Stimulated activated naive CD8-positive, alpha-beta T cell treated with anti-CD3 and anti-CD28 coated beads, Interleukin-15, Interleukin-2, amounts not matched to agents 100 ng/mL and 50 ng/mL, for 24 hours (primary cell): ENCODE measurements around the gene CELF2.
"Not testable (repeated sequence)": the region's sequence is repeated elsewhere in the genome, so short reads cannot be mapped to it uniquely, and the experiment has no call there.

ENCODE experiments used
- H3K27ac Mint-ChIP-seq: one replicate; pipeline ENCODE4 v1.8.0; 2021; ENCODE audit warnings: mild to moderate bottlenecking, mixed read lengths
- H3K27me3 Mint-ChIP-seq: one replicate; pipeline ENCODE4 v1.8.0; 2021; ENCODE audit warnings: mixed read lengths
- H3K36me3 Mint-ChIP-seq: one replicate; pipeline ENCODE4 v1.8.0; 2021; ENCODE audit warnings: low read depth, mixed read lengths
- H3K4me1 Mint-ChIP-seq: one replicate; pipeline ENCODE4 v1.8.0; 2021; ENCODE audit warnings: low read depth, mixed read lengths
- H3K4me3 Mint-ChIP-seq: one replicate; pipeline ENCODE4 v1.8.0; 2021; ENCODE audit warnings: mild to moderate bottlenecking, mixed read lengths
- H3K9me3 Mint-ChIP-seq: one replicate; pipeline ENCODE4 v1.8.0; 2021; ENCODE audit warnings: mixed read lengths

Gene CELF2

DNA sequence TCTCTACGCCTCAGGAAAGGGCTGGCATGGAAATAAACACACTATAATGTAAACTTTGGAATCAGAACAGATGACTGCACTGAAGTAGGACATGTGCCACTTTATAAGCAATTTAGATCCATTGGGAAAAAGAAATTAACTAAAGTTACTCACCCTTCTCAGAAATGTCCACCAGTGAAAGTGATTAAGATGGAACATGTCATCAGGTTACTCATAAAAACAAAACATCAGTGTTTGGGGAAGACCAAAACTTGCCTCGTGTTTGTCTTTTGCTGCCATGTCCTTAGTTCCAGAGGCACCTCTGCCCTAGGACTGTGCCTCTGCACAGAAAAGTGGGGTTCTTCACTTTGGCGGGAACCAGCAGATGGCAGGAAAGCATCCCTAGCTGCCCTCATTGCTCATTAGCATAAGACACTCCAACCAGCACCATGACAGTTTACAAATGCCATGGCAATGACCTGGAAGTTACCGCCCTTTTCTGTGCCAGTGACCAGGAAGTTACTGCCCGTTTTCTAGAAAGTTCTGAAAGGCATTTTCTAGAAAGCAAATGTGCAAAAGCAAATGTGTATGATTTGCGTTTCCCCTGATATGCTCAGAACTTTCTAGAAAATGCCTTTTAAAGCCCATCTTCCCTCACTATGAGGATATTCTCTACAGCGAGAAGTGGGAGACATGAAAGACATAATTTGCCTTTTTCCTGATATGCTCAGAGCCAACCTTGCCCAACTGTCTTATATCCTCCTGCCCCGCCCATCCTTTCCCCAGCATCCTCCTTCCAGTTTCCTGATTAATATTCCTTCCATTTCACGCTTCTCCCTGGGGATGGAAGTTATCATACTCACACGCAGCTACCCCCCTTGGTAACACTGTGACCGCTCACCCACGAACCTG lies 335.6 kb downstream of the CELF2 start:
- no peaks in the 10 kb centered on the region for H3K36me3 Mint-ChIP-seq
- no peaks in the 10 kb centered on the region for H3K27me3 Mint-ChIP-seq
- no peak overlapping the region for H3K27ac Mint-ChIP-seq
- no peak overlapping the region for H3K4me3 Mint-ChIP-seq
- H3K9me3 Mint-ChIP-seq, result no peaks in the 10 kb centered on the region
- H3K4me1 Mint-ChIP-seq, result no peaks in the 10 kb centered on the region

DNA sequence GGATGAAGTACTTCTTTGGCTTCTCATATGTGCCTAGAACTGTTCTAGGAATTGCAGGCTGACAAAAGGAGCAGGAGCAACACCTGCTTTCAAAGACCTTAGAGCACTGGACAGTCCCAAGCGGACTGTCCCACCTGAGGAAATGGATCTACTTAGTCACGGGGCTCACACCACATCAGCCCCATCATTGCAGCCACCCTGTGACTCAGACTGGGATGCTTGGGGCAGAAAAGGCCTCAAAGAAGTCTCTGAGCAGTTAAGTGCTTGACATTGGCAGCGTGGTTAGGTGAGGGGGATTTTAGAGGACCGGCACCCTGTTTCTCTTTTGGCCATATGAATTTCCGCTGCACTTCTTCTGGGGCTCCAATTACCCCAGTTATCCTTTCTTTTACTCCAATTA lies 337.2 kb downstream of the CELF2 start:
- Mint-ChIP-seq H3K9me3 (no peaks in the 10 kb centered on the region), H3K4me1 (no peaks in the 10 kb centered on the region), H3K27me3 (no peaks in the 10 kb centered on the region), H3K4me3 (no peak overlapping the region), H3K36me3 (no peaks in the 10 kb centered on the region), H3K27ac (no peak overlapping the region)

DNA sequence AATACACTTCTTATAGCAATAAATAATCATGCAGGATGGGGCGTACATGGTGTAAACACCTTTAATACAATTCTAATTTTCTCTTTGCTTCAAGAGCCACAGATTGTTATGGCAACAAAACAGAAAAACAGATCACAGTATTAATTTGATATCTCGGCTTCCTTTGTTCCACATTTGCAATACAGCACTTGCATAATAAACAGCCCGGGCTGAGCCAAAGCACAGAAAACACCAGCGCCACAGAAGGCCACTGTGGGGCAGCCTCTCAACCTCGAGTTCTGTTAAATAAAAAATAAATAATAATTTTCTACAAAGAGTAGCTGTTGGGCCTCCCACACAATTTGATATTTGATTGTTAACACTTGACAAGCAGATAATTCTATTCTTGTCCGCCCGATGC lies 337.9 kb downstream of the CELF2 start:
- Mint-ChIP-seq H3K36me3 (no peaks in the 10 kb centered on the region), H3K4me3 (no peak overlapping the region), H3K4me1 (no peaks in the 10 kb centered on the region), H3K27ac (no peak overlapping the region), H3K27me3 (no peaks in the 10 kb centered on the region), H3K9me3 (no peaks in the 10 kb centered on the region)

DNA sequence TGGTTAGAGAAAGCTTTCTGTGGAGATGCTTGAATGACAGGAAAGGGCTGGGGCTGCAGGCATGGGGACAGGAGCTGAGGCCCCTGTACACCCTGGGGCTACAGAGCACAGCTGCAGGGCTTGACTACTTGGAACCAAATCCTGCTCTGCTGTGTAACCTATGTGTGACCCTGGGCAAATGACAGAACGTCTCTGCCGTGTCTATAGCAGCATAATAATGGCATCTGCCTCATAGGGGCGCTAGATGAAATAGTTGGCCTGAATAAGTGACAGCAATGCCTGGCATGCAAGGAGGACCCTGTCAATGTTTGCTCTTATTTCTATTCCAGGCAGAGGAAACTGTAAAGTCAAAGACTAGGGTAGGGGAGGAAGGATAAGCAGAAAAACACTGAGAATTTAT lies 339.8 kb downstream of the CELF2 start:
- Mint-ChIP-seq H3K4me3 (no peak overlapping the region), H3K27me3 (no peaks in the 10 kb centered on the region), H3K36me3 (no peaks in the 10 kb centered on the region), H3K9me3 (no peaks in the 10 kb centered on the region), H3K27ac (no peak overlapping the region), H3K4me1 (no peaks in the 10 kb centered on the region)

DNA sequence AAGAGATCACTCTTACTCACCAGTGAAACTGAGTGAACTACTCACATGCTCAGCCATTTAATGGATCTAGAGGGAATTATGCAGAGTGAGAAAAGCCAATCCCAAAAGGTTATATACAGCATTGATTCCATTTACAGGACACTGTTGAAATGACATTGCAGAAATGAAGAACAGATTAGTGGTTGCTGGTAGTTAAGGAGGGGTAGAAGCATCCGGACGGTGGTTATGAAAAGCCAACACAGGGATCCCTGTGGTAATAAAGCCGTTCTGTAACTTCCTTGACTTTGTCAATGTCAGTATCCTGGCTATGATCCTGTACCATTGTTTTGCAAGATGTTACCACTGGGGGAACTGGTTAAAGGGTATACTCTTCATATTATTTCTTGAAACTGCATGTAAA lies 340.3 kb downstream of the CELF2 start:
- H3K27me3 Mint-ChIP-seq, result no peaks in the 10 kb centered on the region
- H3K27ac Mint-ChIP-seq, result no peak overlapping the region
- H3K36me3 Mint-ChIP-seq, result no peaks in the 10 kb centered on the region
- H3K9me3 Mint-ChIP-seq, result no peaks in the 10 kb centered on the region
- H3K4me1 Mint-ChIP-seq, result no peaks in the 10 kb centered on the region
- H3K4me3 Mint-ChIP-seq, result no peak overlapping the region

DNA sequence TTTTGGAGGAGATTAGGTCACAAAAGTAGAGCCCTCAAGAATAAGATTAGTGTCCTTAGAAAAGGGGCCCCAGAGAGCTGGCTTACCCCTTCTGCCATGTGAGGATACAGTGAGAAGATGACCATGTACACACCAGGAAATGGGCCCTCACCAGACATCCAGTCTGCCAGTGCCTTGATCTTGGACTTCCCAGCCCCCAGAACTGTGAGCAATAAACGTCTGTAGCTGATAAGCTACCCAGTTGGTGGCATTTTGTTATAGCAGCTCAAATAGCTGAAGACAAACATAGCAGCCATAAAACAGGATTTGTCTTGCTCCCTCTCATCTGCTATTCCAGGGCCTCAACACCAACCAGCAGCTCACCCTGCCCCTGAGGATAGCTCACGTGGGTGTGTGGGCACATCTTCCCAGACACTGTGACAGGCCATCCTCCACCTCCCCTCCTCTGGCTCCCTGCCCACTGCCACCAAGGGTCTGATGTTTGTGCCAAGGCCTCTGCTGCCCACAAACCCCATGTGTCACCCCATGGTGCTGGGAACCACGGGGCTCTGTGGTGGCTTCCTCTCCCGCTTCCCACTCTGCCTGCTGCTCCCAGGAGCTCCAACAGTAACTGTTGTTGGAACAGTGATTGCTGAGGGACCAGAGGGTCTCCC lies 341.4 kb downstream of the CELF2 start:
- no peaks in the 10 kb centered on the region for H3K9me3 Mint-ChIP-seq
- H3K27me3 Mint-ChIP-seq, result no peaks in the 10 kb centered on the region
- H3K4me1 Mint-ChIP-seq, result no peaks in the 10 kb centered on the region
- H3K4me3 Mint-ChIP-seq, result no peak overlapping the region
- H3K27ac Mint-ChIP-seq, result no peak overlapping the region
- no peaks in the 10 kb centered on the region for H3K36me3 Mint-ChIP-seq

DNA sequence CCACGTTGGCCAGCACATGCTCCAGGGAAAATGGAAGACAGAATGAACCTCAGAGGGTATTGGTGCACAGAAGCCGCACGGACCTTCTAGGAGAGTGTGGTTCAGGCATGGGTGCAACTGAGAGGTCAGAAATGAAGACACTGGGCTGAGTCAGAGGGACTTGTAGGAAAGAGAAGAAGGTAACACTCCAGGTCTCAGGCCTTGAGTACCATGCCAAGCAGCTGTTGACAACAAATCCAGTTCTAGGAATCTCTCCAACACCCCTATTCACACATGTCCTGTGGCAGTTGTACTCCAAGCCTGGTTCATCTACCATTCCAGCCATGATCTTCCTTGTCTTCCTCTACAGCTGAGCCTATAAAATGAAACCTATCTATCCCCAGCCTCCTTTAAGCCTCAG lies 342.2 kb downstream of the CELF2 start:
- no peak overlapping the region for H3K4me3 Mint-ChIP-seq
- H3K27me3 Mint-ChIP-seq, result no peaks in the 10 kb centered on the region
- no peak overlapping the region for H3K27ac Mint-ChIP-seq
- no peaks in the 10 kb centered on the region for H3K4me1 Mint-ChIP-seq
- H3K36me3 Mint-ChIP-seq, result no peaks in the 10 kb centered on the region
- no peaks in the 10 kb centered on the region for H3K9me3 Mint-ChIP-seq

DNA sequence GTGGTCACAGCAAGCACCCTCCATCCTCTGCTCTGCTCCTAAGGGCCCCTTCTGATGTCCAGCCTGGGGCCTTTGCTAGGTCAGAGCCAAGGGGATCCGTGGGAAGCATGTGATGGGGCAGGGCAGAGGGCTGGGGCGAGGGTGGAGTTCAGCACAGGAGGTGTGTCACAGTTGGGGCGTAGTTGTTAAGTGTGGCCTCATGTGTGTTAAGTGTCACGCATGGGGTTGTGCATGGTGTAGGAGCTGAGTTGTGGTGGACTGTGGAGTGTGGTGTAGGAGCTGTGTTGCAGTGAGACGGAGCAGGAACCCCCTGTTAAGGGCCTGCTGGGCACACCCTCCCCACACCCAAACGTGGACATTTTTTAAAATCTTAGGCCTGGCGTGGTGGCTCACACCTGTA lies 345.8 kb downstream of the CELF2 start:
- no peaks in the 10 kb centered on the region for H3K9me3 Mint-ChIP-seq
- no peak overlapping the region for H3K4me3 Mint-ChIP-seq
- no peak overlapping the region for H3K27ac Mint-ChIP-seq
- no peaks in the 10 kb centered on the region for H3K27me3 Mint-ChIP-seq
- no peaks in the 10 kb centered on the region for H3K36me3 Mint-ChIP-seq
- H3K4me1 Mint-ChIP-seq, result peaks cover 3% of the 10 kb centered on the region

DNA sequence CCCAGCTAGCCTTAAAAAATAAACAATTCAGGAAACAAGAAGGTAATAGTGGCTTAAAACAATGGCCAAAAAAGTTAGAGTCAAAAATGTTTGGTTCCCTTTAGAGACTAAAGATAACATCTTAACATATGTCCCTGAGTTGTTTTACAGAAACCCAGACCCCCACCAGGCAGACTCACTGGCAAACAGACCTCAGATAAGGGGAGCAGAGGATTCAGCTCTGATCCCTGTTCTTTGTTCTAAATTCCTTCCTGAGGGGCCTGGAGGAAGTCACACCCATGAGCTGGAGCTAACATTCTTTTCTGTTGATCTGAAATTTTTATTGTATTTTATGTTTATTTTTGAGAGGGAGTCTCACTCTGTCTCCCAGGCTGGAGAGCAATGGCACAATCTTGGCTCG lies 346.6 kb downstream of the CELF2 start:
- H3K27ac Mint-ChIP-seq, result no peak overlapping the region
- H3K9me3 Mint-ChIP-seq, result no peaks in the 10 kb centered on the region
- no peak overlapping the region for H3K4me3 Mint-ChIP-seq
- no peaks in the 10 kb centered on the region for H3K36me3 Mint-ChIP-seq
- peaks cover 3% of the 10 kb centered on the region for H3K4me1 Mint-ChIP-seq
- no peaks in the 10 kb centered on the region for H3K27me3 Mint-ChIP-seq

DNA sequence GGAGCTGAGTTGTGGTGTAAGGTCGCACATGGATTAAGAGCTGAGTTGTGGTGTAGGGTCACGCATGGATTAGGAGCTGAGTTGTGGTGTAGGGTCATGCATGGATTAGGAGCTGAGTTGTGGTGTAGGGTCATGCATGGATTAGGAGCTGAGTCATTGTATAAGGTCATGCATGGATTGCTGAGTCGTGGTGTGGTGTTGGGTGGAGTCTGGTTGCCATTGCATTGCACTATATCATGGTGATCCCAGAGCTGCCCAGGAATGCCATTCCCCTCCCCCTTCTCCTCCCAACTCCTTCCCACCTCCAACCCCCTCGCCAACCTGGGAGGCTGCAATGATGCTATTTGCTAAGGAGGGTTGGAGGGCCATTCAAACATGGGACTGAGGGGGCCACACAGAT lies 349.2 kb downstream of the CELF2 start:
- not testable (repeated sequence) for H3K27ac Mint-ChIP-seq, H3K9me3 Mint-ChIP-seq, H3K27me3 Mint-ChIP-seq, H3K4me1 Mint-ChIP-seq, H3K4me3 Mint-ChIP-seq, H3K36me3 Mint-ChIP-seq

DNA sequence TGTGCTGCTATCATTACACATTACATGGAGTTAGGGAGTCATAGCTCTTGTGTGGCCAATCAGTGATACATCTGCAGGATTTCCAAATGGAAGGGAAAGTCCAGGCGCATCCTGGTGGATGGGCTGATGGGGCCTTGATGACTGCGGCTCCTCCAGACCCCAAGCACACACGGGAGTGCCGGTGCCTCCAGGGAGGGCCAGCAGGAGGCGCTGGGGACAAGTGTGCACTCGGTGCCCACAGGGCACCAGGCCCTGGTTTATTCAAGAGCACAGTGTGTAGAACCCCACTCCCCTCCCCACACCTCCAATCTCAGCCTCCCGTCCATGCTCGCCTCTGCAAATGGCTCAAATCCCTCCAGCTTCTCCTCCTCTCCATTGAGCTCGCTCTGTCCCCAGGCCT lies 349.8 kb downstream of the CELF2 start:
- Mint-ChIP-seq H3K27ac (no peak overlapping the region), H3K4me3 (no peak overlapping the region), H3K9me3 (peaks cover 3% of the 10 kb centered on the region), H3K4me1 (peaks cover 3% of the 10 kb centered on the region), H3K36me3 (no peaks in the 10 kb centered on the region), H3K27me3 (no peaks in the 10 kb centered on the region)

DNA sequence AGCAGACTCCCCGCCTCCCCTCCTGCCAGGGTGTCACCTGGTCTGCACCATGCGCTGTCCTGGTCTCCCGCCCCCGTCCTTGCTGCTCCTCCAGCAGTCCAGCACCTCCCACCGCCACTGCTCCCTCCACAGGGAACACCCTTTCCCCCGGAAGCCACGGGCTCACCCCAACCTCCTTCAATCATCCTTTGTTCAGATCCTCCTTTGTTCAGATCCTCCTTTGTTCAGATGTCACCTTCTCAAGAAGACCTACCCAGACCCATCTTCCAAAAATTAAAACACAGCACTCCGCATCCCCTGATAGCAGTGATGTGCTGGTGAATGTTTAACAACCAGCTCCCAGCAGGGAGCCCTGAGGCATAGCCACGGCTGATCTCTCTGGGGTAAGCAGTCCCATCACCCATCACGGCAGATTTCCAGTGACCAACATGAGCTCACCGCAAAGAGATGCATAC lies 356.1 kb downstream of the CELF2 start:
- no peaks in the 10 kb centered on the region for H3K36me3 Mint-ChIP-seq
- peaks cover 3% of the 10 kb centered on the region for H3K9me3 Mint-ChIP-seq
- H3K4me1 Mint-ChIP-seq, result no peaks in the 10 kb centered on the region
- no peak overlapping the region for H3K27ac Mint-ChIP-seq
- H3K4me3 Mint-ChIP-seq, result no peak overlapping the region
- no peaks in the 10 kb centered on the region for H3K27me3 Mint-ChIP-seq

DNA sequence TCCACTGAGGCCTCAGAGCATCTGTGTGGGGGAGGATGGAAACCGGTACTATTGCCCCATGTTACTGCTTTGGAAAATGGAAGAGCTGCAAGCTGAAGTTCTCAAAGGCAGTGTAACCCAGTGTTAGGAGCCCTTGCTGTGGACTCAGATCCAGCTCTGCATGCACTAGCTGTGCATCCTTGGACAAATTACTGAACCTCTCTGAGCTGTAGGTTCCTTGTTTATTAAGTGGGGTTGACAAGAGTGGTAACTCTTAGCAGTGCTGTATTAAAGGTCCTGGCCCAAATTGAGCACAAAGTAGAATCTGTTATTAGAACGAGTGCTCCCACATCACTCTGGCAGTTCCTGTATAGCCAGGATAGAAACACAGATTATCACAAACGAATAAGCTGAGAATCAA lies 359.6 kb downstream of the CELF2 start:
- Mint-ChIP-seq H3K36me3 (no peaks in the 10 kb centered on the region), H3K27me3 (no peaks in the 10 kb centered on the region), H3K27ac (no peak overlapping the region), H3K4me1 (no peaks in the 10 kb centered on the region), H3K9me3 (no peaks in the 10 kb centered on the region), H3K4me3 (no peak overlapping the region)

DNA sequence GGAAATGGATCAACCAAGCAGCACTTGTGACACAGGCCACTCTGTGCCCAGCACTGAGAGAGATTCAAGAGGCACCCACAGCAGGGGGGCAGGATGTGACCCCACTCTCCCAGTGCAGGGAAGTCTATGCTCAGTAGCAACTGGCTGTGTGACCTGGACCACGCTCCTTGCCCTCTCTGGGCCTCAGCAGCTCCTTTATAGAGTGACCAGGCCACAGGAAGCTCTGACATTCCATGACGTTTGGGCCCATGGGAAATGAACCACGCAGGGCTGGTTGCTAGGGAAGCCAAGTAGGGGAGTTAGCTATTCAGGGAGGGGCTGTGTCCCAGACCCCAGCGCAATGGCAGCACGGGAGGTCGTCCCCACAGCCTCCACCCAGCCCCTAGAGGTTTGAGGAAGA lies 361.2 kb downstream of the CELF2 start:
- no peaks in the 10 kb centered on the region for H3K27me3 Mint-ChIP-seq
- peaks cover 5% of the 10 kb centered on the region for H3K4me1 Mint-ChIP-seq
- no peak overlapping the region for H3K27ac Mint-ChIP-seq
- H3K9me3 Mint-ChIP-seq, result no peaks in the 10 kb centered on the region
- H3K4me3 Mint-ChIP-seq, result no peak overlapping the region
- H3K36me3 Mint-ChIP-seq, result no peaks in the 10 kb centered on the region

DNA sequence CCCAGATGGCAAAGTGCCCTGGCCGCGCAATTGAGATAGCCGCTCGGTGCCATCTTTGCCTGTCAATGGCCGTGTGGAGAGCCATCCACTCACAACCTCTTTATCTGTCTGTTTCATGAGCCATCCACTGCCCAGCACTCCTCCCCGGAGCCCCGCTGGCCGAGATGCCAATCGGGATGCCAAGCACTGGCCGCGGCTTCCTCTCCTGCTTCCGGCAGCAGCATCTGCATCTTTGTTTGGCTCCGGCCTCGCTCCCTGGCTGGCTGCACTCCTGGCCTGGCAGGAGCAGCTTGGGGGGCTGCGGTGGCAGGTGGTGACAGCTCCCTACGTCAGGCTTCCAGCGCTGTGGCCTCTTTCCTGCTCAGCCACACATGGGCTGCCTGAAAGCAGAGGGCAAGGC lies 362.1 kb downstream of the CELF2 start:
- H3K9me3 Mint-ChIP-seq, result no peaks in the 10 kb centered on the region
- no peak overlapping the region for H3K4me3 Mint-ChIP-seq
- H3K27ac Mint-ChIP-seq, result no peak overlapping the region
- no peaks in the 10 kb centered on the region for H3K27me3 Mint-ChIP-seq
- peaks cover 5% of the 10 kb centered on the region for H3K4me1 Mint-ChIP-seq
- H3K36me3 Mint-ChIP-seq, result no peaks in the 10 kb centered on the region

DNA sequence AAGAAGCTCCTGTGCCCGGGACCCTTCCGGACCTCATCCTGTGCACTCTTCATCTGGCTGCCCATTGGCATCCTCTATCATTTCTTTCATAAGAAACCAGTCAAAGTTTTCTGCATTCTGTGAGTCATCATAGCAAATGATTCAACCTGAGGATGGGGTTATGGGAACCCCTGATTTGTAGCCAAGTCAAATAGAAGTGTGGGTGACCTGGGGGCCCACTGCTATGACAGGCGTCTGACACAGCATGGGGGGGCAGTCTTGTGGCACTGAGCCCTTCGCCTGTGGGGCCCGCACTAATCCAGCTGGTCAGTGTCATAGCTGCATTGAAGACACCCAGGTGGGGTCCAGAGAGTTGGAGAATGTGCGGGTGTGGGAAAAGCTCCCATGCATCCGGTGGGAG lies 363.4 kb downstream of the CELF2 start:
- Mint-ChIP-seq H3K9me3 (no peaks in the 10 kb centered on the region), H3K4me1 (peaks cover 5% of the 10 kb centered on the region), H3K36me3 (no peaks in the 10 kb centered on the region), H3K27me3 (no peaks in the 10 kb centered on the region), H3K4me3 (no peak overlapping the region), H3K27ac (no peak overlapping the region)
